H9 (cell line): ENCODE data around the gene HOXA4. TPM values are rescaled to one million over a fixed set of nuclear protein-coding genes. Genes with fewer than 3 reads are reported as not detected.

ENCODE experiments used
- DNase-seq: peaks from one replicate; pipeline ENCODE4 v3.0.0-alpha.2; 2017
- H2AFZ ChIP-seq: one replicate; pipeline ENCODE4 v1.6.1; 2013; ENCODE audit warnings: mild to moderate bottlenecking, low read length, control low read depth, moderate library complexity
- H2AK5ac ChIP-seq: 2 replicates; pipeline ENCODE4 v1.6.1; 2013; ENCODE audit warnings: low read length, control low read depth, mixed read lengths; ENCODE audit not compliant: insufficient read length
- H2BK120ac ChIP-seq: one replicate; pipeline ENCODE4 v1.6.1; 2013; ENCODE audit warnings: low read depth, mild to moderate bottlenecking, low read length, control low read depth, inconsistent platforms; ENCODE audit not compliant: poor library complexity, severe bottlenecking
- H2BK12ac ChIP-seq: 2 replicates; pipeline ENCODE4 v1.6.1; 2013; ENCODE audit warnings: low read length, control low read depth, mixed read lengths, low read depth; ENCODE audit not compliant: insufficient read length
- H2BK15ac ChIP-seq: 2 replicates; pipeline ENCODE4 v1.6.1; 2013; ENCODE audit warnings: low read depth, low read length, control low read depth
- H2BK20ac ChIP-seq: one replicate; pipeline ENCODE4 v1.6.1; 2013; ENCODE audit warnings: low read depth, mild to moderate bottlenecking, low read length, control low read depth, inconsistent platforms; ENCODE audit not compliant: poor library complexity, severe bottlenecking
- H2BK5ac ChIP-seq: 2 replicates; pipeline ENCODE4 v1.6.1; 2013; ENCODE audit warnings: low read length, control low read depth, mixed read lengths; ENCODE audit not compliant: insufficient read length
- H3K14ac ChIP-seq: 2 replicates; pipeline ENCODE4 v1.6.1; 2013; ENCODE audit warnings: low read length, control low read depth; ENCODE audit not compliant: insufficient read depth
- H3K18ac ChIP-seq: 2 replicates; pipeline ENCODE4 v1.6.1; 2013; ENCODE audit warnings: low read depth, mild to moderate bottlenecking, mixed read lengths, low read length, control low read depth; ENCODE audit not compliant: insufficient read length
- H3K23ac ChIP-seq: 2 replicates; pipeline ENCODE4 v1.6.1; 2013; ENCODE audit warnings: low read length, control low read depth, mixed read lengths, low read depth; ENCODE audit not compliant: insufficient read length
- H3K23me2 ChIP-seq: 2 replicates; pipeline ENCODE4 v1.6.1; 2013; ENCODE audit warnings: low read depth, mild to moderate bottlenecking, mixed read lengths, low read length, control low read depth; ENCODE audit not compliant: insufficient read length, poor library complexity, severe bottlenecking
- H3K27ac ChIP-seq: 2 replicates; pipeline ENCODE4 v1.5.1; 2013; ENCODE audit warnings: low read length, control low read depth, mixed read lengths, low read depth; ENCODE audit not compliant: insufficient read length
- H3K27me3 ChIP-seq: 2 replicates; pipeline ENCODE4 v1.6.1; 2013; ENCODE audit warnings: low read length, control low read depth, inconsistent platforms; ENCODE audit not compliant: insufficient read depth
- H3K4ac ChIP-seq: 2 replicates; pipeline ENCODE4 v1.6.1; 2013; ENCODE audit warnings: low read depth, mild to moderate bottlenecking, control low read depth, inconsistent platforms, low read length, moderate library complexity
- H3K4me1 ChIP-seq: 2 replicates; pipeline ENCODE4 v1.6.1; 2013; ENCODE audit warnings: low read length, control low read depth, inconsistent platforms; ENCODE audit not compliant: insufficient read depth
- H3K4me2 ChIP-seq: 2 replicates; pipeline ENCODE4 v1.6.1; 2013; ENCODE audit warnings: low read length, control low read depth, mixed read lengths; ENCODE audit not compliant: insufficient read length, insufficient read depth
- H3K56ac ChIP-seq: 2 replicates; pipeline ENCODE4 v1.6.1; 2013; ENCODE audit warnings: low read depth, mild to moderate bottlenecking, mixed read lengths, low read length, control low read depth; ENCODE audit not compliant: insufficient read length
- H3K79me1 ChIP-seq: 2 replicates; pipeline ENCODE4 v1.6.1; 2013; ENCODE audit warnings: low read depth, mild to moderate bottlenecking, moderate library complexity, low read length, control low read depth, inconsistent platforms; ENCODE audit not compliant: insufficient read depth, poor library complexity, severe bottlenecking
- H3K79me2 ChIP-seq: 2 replicates; pipeline ENCODE4 v1.6.1; 2013; ENCODE audit warnings: low read length, control low read depth, inconsistent platforms; ENCODE audit not compliant: insufficient read depth
- H3K9ac ChIP-seq: 2 replicates; pipeline ENCODE4 v1.6.1; 2013; ENCODE audit warnings: low read length, control low read depth, mixed read lengths; ENCODE audit not compliant: insufficient read length; ENCODE audit errors: extremely low read depth
- H3K9me3 ChIP-seq: one replicate; pipeline ENCODE4 v1.6.1; 2013; ENCODE audit warnings: low read depth, low read length, inconsistent platforms; ENCODE audit not compliant: control insufficient read depth
- H3T11ph ChIP-seq: one replicate; pipeline ENCODE4 v1.6.1; 2013; ENCODE audit warnings: mild to moderate bottlenecking, low read length, control low read depth, inconsistent platforms
- H4K20me1 ChIP-seq: one replicate; pipeline ENCODE4 v1.6.1; 2013; ENCODE audit not compliant: control insufficient read depth, insufficient read length, insufficient read depth
- H4K5ac ChIP-seq: 2 replicates; pipeline ENCODE4 v1.6.1; 2013; ENCODE audit warnings: low read depth, mild to moderate bottlenecking, mixed read lengths, low read length, control low read depth; ENCODE audit not compliant: insufficient read length
- H4K8ac ChIP-seq: replicated peaks from 2 replicates; pipeline ENCODE4 v1.6.1; 2013; ENCODE audit warnings: low read length, control low read depth, mixed read lengths, low read depth; ENCODE audit not compliant: insufficient read length
- H4K91ac ChIP-seq: 2 replicates; pipeline ENCODE4 v1.6.1; 2013; ENCODE audit warnings: low read depth, mild to moderate bottlenecking, moderate library complexity, mixed read lengths, low read length, control low read depth; ENCODE audit not compliant: insufficient read length
- H3K27ac Mint-ChIP-seq, 3 experiments: 2 replicates in 2 of 3; 3 replicates in 1 of 3; pipeline ENCODE4 v1.8.0; 2020 to 2021; ENCODE audit warnings: mixed read lengths in 3 of 3, mild to moderate bottlenecking in 1 of 3, moderate library complexity in 1 of 3
- H3K27me3 Mint-ChIP-seq: 2 replicates; pipeline ENCODE4 v1.8.0; 2021; ENCODE audit warnings: low read depth, mild to moderate bottlenecking, moderate library complexity, mixed read lengths
- H3K36me3 Mint-ChIP-seq, 3 experiments: 2 replicates in 2 of 3; 3 replicates in 1 of 3; pipeline ENCODE4 v1.8.0; 2020 to 2021; ENCODE audit warnings: low read depth in 3 of 3, mixed read lengths in 3 of 3; ENCODE audit not compliant: insufficient read depth in 1 of 3
- H3K4me1 Mint-ChIP-seq, 2 experiments: 2 replicates each; pipeline ENCODE4 v1.8.0; 2020; ENCODE audit warnings: mixed read lengths in 2 of 2
- H3K4me3 Mint-ChIP-seq, 2 experiments: 2 replicates in 1 of 2; 3 replicates in 1 of 2; pipeline ENCODE4 v1.8.0; 2020 to 2021; ENCODE audit warnings: mild to moderate bottlenecking in 2 of 2, mixed read lengths in 2 of 2, moderate library complexity in 1 of 2
- H3K9me3 Mint-ChIP-seq, 2 experiments: 2 replicates in 1 of 2; 3 replicates in 1 of 2; pipeline ENCODE4 v1.8.0; 2020; ENCODE audit warnings: mild to moderate bottlenecking in 2 of 2, mixed read lengths in 2 of 2, moderate library complexity in 1 of 2
- CTCF ChIP-seq: fragments of 200-600 bp; sonication (generic); conservative IDR thresholded peaks from 3 replicates; pipeline ENCODE4 v1.8.0; 2021; ENCODE audit warnings: antibody characterized with exemption, mild to moderate bottlenecking
- WGBS: extraction: QIAGEN DNeasy Blood & Tissue Kit; methylation state at CpG from one replicate; pipeline ENCODE4 v1.1.7; 2013; ENCODE audit warnings: missing lambda C conversion rate, low lambda C conversion rate, mixed read lengths; ENCODE audit not compliant: insufficient read length; ENCODE audit errors: extremely low coverage; 5-methylcytosine and 5-hydroxymethylcytosine counted together
- total RNA-seq: library from RNA; stranded (reverse); gene quantifications from 2 replicates; pipeline ENCODE4 v1.2.1, GENCODE V29; 2021

Gene HOXA4
- total RNA-seq, 1 experiment from 2014 or later = not detected

- peaks cover 2% of the 10 kb centered on the region for H4K20me1 ChIP-seq
These were observed 18.7 kb downstream of the HOXA4 start for GRCh38 chr7:27111751-27112277.

More at GRCh38 chr7:27111751-27112277, 18.7 kb downstream of the HOXA4 start:
- Histone ChIP-seq H3K79me2 (no peaks in the 10 kb centered on the region), H3K9ac (no peak overlapping the region), H2BK120ac (no peak overlapping the region), H4K91ac (no peak overlapping the region), H2BK20ac (no peak overlapping the region), H3K14ac (no peak overlapping the region), H3K79me1 (no peaks in the 10 kb centered on the region), H3T11ph (no peak overlapping the region), H2BK5ac (no peak overlapping the region), H2BK15ac (no peak overlapping the region), H3K4me1 (no peaks in the 10 kb centered on the region), H2AFZ (no peak overlapping the region), H3K9me3 (no peaks in the 10 kb centered on the region), H3K23ac (no peak overlapping the region), H3K23me2 (peaks cover 3% of the 10 kb centered on the region), H2AK5ac (no peak overlapping the region), H3K27me3 (peaks cover 96% of the 10 kb centered on the region), H3K56ac (no peak overlapping the region), H3K4me2 (no peak overlapping the region), H4K5ac (no peak overlapping the region), H3K18ac (no peak overlapping the region), H3K27ac (no peak overlapping the region), H4K8ac (no peak overlapping the region), H3K4ac (no peak overlapping the region), H2BK12ac (no peak overlapping the region)
- no peak for TF ChIP-seq CTCF
- peaks cover 10 to 19% of the 10 kb centered on the region in 2 experiments for H3K4me1 Mint-ChIP-seq
- DNase-seq = no peak
- peaks cover 98% of the 10 kb centered on the region for H3K27me3 Mint-ChIP-seq
- H3K4me3 Mint-ChIP-seq = no peak overlapping the region
- H3K9me3 Mint-ChIP-seq = peaks cover 0 to 3% of the 10 kb centered on the region in 2 experiments; a peak in 3 of 5 replicates
- H3K36me3 Mint-ChIP-seq = no peaks in the 10 kb centered on the region; a peak in 1 of 7 replicates
- H3K27ac Mint-ChIP-seq = no peak overlapping the region
- WGBS = no CpG with 5 or more reads among the region's 4 CpGs
